Measurements from ENCODE around the gene TSHZ2.

The TSHZ2 gene

GRCh38 chr20:53061192-53062108 lies 89.3 kb downstream of the TSHZ2 start:
- DNase-seq (ENCODE audit: low read depth), result no peak

- DNase-seq (ENCODE audit: low read depth), result no peak
Observed at GRCh38 chr20:53064935-53065334, 92.8 kb downstream of the TSHZ2 start.

- no peak for DNase-seq (ENCODE audit: low read depth)
Observed at GRCh38 chr20:53068241-53068640, 96.1 kb downstream of the TSHZ2 start.

- no peak for DNase-seq (ENCODE audit: low read depth)
Observed at GRCh38 chr20:53069132-53069531, 97.0 kb downstream of the TSHZ2 start.

- no peak for DNase-seq (ENCODE audit: low read depth)
Observed at GRCh38 chr20:53070224-53070623, 98.1 kb downstream of the TSHZ2 start.

GRCh38 chr20:53070706-53071392 lies 98.7 kb downstream of the TSHZ2 start:
- no peak for DNase-seq (ENCODE audit: low read depth)

- no peak for DNase-seq (ENCODE audit: low read depth)
Observed at GRCh38 chr20:53071833-53072232, 99.7 kb downstream of the TSHZ2 start.

GRCh38 chr20:53072923-53073579 lies 100.9 kb downstream of the TSHZ2 start:
- DNase-seq (ENCODE audit: low read depth), result no peak

GRCh38 chr20:53073636-53074415 lies 101.7 kb downstream of the TSHZ2 start:
- no peak for DNase-seq (ENCODE audit: low read depth)

GRCh38 chr20:53074811-53075314 lies 102.7 kb downstream of the TSHZ2 start:
- no peak for DNase-seq (ENCODE audit: low read depth)

GRCh38 chr20:53076668-53077067 lies 104.5 kb downstream of the TSHZ2 start:
- DNase-seq (ENCODE audit: low read depth), result no peak

GRCh38 chr20:53077373-53078205 lies 105.4 kb downstream of the TSHZ2 start:
- no peak for DNase-seq (ENCODE audit: low read depth)

GRCh38 chr20:53078761-53079160 lies 106.6 kb downstream of the TSHZ2 start:
- no peak for DNase-seq (ENCODE audit: low read depth)

- no peak for DNase-seq (ENCODE audit: low read depth)
Observed at GRCh38 chr20:53079261-53079691, 107.1 kb downstream of the TSHZ2 start.

GRCh38 chr20:53079828-53080686 lies 107.9 kb downstream of the TSHZ2 start:
- DNase-seq (ENCODE audit: low read depth), result no peak

- no peak for DNase-seq (ENCODE audit: low read depth)
Observed at GRCh38 chr20:53080687-53080962, 108.5 kb downstream of the TSHZ2 start.

GRCh38 chr20:53080969-53081871 lies 109.1 kb downstream of the TSHZ2 start:
- DNase-seq (ENCODE audit: low read depth), result no peak

- no peak for DNase-seq (ENCODE audit: low read depth)
Observed at GRCh38 chr20:53081916-53082863, 110.0 kb downstream of the TSHZ2 start.
